NT2/D1 (cell line): ENCODE measurements around the gene FCGR3A.
"Not testable (repeated sequence)": the region's sequence is repeated elsewhere in the genome, so short reads cannot be mapped to it uniquely, and the experiment has no call there.

ENCODE experiments used
- SUZ12 ChIP-seq: IDR thresholded peaks from 2 replicates; pipeline ENCODE4 v1.6.1; 2011; ENCODE audit not compliant: insufficient read length, insufficient read depth; ENCODE audit errors: extremely low read depth
- YY1 ChIP-seq: IDR thresholded peaks from 2 replicates; pipeline ENCODE4 v1.6.1; 2011; ENCODE audit not compliant: insufficient read length, insufficient read depth
- ZNF274 ChIP-seq: IDR thresholded peaks from 2 replicates; pipeline ENCODE4 v1.6.1; 2011; ENCODE audit warnings: mild to moderate bottlenecking, low read depth, low read length

GRCh38 chr1:161563522-161563921, 13.9 kb upstream of the FCGR3A start:
- not testable (repeated sequence) for TF ChIP-seq ZNF274, YY1, SUZ12
